ENCODE results near the gene USP20. TPM values are rescaled to one million over a fixed set of nuclear protein-coding genes. Genes with fewer than 3 reads are reported as not detected.
A peak's percentile ranks its signal among the peaks of the same experiment; 100 is the strongest.

USP20 gene
- total RNA-seq, 3 donors from 2014 or later (not counting 1 experiment from before 2014, with no cell fraction given): 66.8 to 86.1 (median 80.3) TPM

GRCh38 chr9:129834489-129835127 is 650 bp upstream of the USP20 start:
- peak; percentile 16 to 29 (median 25) for ATAC-seq
- Mint-ChIP-seq H3K4me3 (peak overlapping the region; percentile 99), H3K27ac (peak overlapping the region; percentile 98), H3K9me3 (no peaks in the 10 kb centered on the region), H3K27me3 (ENCODE audit: low read depth in 2 of 2) (no peaks in the 10 kb centered on the region), H3K36me3 (no peaks in the 10 kb centered on the region), H3K4me1 (peaks cover 52 to 54% of the 10 kb centered on the region in 2 donors)
- intact Hi-C loops (cut with micrococcal nuclease): loop anchor here (2.0 kb wide), 1 partner anchor 50 kb away; no protein-coding TSS in a partner anchor
- H3K27ac ChIP-seq (ENCODE audit: low read length): peak overlapping the region; percentile 89
- H3K9me3 ChIP-seq (ENCODE audit: control insufficient read depth, insufficient read depth, low read length): no peaks in the 10 kb centered on the region
- peaks cover 37% of the 10 kb centered on the region for H3K4me1 ChIP-seq (ENCODE audit: control insufficient read depth, insufficient read depth, low read length)
- TF ChIP-seq CTCF (IDR thresholded peaks at IDR 0.05): no peak
- DNase-seq: peak; percentile 35 to 68
- H3K27me3 ChIP-seq (ENCODE audit: control insufficient read depth, insufficient read depth, low read length): no peaks in the 10 kb centered on the region
- peak overlapping the region; percentile 98 for H3K4me3 ChIP-seq (ENCODE audit: low read length)
- WGBS (ENCODE audit: insufficient coverage): 3% methylated on average over 32 of the region's 32 CpGs
- peaks cover 38% of the 10 kb centered on the region for H3K36me3 ChIP-seq (ENCODE audit: control insufficient read depth, insufficient read depth, low read length)

- Mint-ChIP-seq H3K36me3 (no peaks in the 10 kb centered on the region), H3K4me1 (peaks cover 54 to 55% of the 10 kb centered on the region in 2 donors)
Measured at GRCh38 chr9:129835860-129836223, 584 bp downstream of the USP20 start.

GRCh38 chr9:129836311-129837007 is 1.2 kb downstream of the USP20 start:
- no peak for TF ChIP-seq CTCF (IDR thresholded peaks at IDR 0.05)
- Histone ChIP-seq H3K36me3 (ENCODE audit: control insufficient read depth, insufficient read depth, low read length) (peaks cover 25% of the 10 kb centered on the region), H3K27me3 (ENCODE audit: control insufficient read depth, insufficient read depth, low read length) (no peaks in the 10 kb centered on the region), H3K9me3 (ENCODE audit: control insufficient read depth, insufficient read depth, low read length) (no peaks in the 10 kb centered on the region), H3K27ac (ENCODE audit: low read length) (peak overlapping the region; percentile 81), H3K4me3 (ENCODE audit: low read length) (peak overlapping the region; percentile 98), H3K4me1 (ENCODE audit: control insufficient read depth, insufficient read depth, low read length) (peaks cover 44% of the 10 kb centered on the region)
- intact Hi-C loops (cut with micrococcal nuclease): no loop called here
- 22% methylated on average over 16 of the region's 16 CpGs for WGBS (ENCODE audit: insufficient coverage)
- DNase-seq (peak in 1 of 2 donors; percentile 69), ATAC-seq (no peak)
- Mint-ChIP-seq H3K36me3 (no peaks in the 10 kb centered on the region), H3K4me3 (peak overlapping the region; percentile 96), H3K4me1 (peaks cover 54 to 60% of the 10 kb centered on the region in 2 donors), H3K27ac (peak overlapping the region; percentile 98), H3K9me3 (no peaks in the 10 kb centered on the region), H3K27me3 (ENCODE audit: low read depth in 2 of 2) (no peaks in the 10 kb centered on the region)

More at GRCh38 chr9:129835860-129836223, 584 bp downstream of the USP20 start:
- DNase-seq (peak in 1 of 2 donors; percentile 46), ATAC-seq (no peak)
- no peak for TF ChIP-seq CTCF (IDR thresholded peaks at IDR 0.05)
- intact Hi-C loops (cut with micrococcal nuclease): loop anchor here (2.0 kb wide), 1 partner anchor 49 kb away; no protein-coding TSS in a partner anchor
- Histone ChIP-seq H3K27me3 (ENCODE audit: control insufficient read depth, insufficient read depth, low read length) (no peaks in the 10 kb centered on the region), H3K4me3 (ENCODE audit: low read length) (peak overlapping the region; percentile 98), H3K27ac (ENCODE audit: low read length) (peak overlapping the region; percentile 81), H3K36me3 (ENCODE audit: control insufficient read depth, insufficient read depth, low read length) (peaks cover 31% of the 10 kb centered on the region), H3K4me1 (ENCODE audit: control insufficient read depth, insufficient read depth, low read length) (peaks cover 44% of the 10 kb centered on the region), H3K9me3 (ENCODE audit: control insufficient read depth, insufficient read depth, low read length) (no peaks in the 10 kb centered on the region)
- H3K4me3 Mint-ChIP-seq: peak overlapping the region; percentile 96
- WGBS (ENCODE audit: insufficient coverage): under 1% methylated on average over 17 of the region's 19 CpGs
- peak overlapping the region; percentile 98 for H3K27ac Mint-ChIP-seq
- no peaks in the 10 kb centered on the region for H3K9me3 Mint-ChIP-seq
- H3K27me3 Mint-ChIP-seq (ENCODE audit: low read depth in 2 of 2): no peaks in the 10 kb centered on the region

Measured in natural killer cell (primary cell).